Activated T-cell treated with anti-CD3 and anti-CD28 coated beads for 24 hours (primary cell): ENCODE measurements around the gene PLXNB3.
A peak's percentile ranks its signal among the peaks of the same experiment; 100 is the strongest.

Source experiments
- DNase-seq: peaks from one replicate; pipeline ENCODE4 v3.0.0-alpha.2; 2020; ENCODE audit warnings: low read depth

The PLXNB3 gene

GRCh38 chrX:153794018-153794896 lies 30.2 kb downstream of the PLXNB3 start, which contains the start of the genes IDH3G and SSR4:
Gene IDH3G (minus strand): TSS chrX:153794375. CDS start chrX:153794326, 49 bp downstream.
Gene SSR4 (plus strand): TSS chrX:153794668. CDS start chrX:153794688, 20 bp downstream.
- peak; percentile 86 for DNase-seq

GRCh38 chrX:153794897-153795816 lies 31.1 kb downstream of the PLXNB3 start:
- peak; percentile 6 for DNase-seq

- DNase-seq = no peak
Measured at GRCh38 chrX:153797415-153798015, 33.5 kb downstream of the PLXNB3 start.

- no peak for DNase-seq
Measured at GRCh38 chrX:153799326-153799725, 35.3 kb downstream of the PLXNB3 start.

- DNase-seq = no peak
Measured at GRCh38 chrX:153800177-153800722, 36.2 kb downstream of the PLXNB3 start.

- DNase-seq = no peak
Measured at GRCh38 chrX:153800746-153801145, 36.7 kb downstream of the PLXNB3 start.

GRCh38 chrX:153801669-153802068 lies 37.6 kb downstream of the PLXNB3 start:
- DNase-seq = no peak

GRCh38 chrX:153802513-153803045 lies 38.5 kb downstream of the PLXNB3 start:
- no peak for DNase-seq

GRCh38 chrX:153803211-153804099 lies 39.4 kb downstream of the PLXNB3 start:
- DNase-seq = no peak

- no peak for DNase-seq
Measured at GRCh38 chrX:153804100-153804595, 40.1 kb downstream of the PLXNB3 start.

- DNase-seq = no peak
Measured at GRCh38 chrX:153804621-153805020, 40.6 kb downstream of the PLXNB3 start.

GRCh38 chrX:153805436-153805835 lies 41.4 kb downstream of the PLXNB3 start:
- no peak for DNase-seq

- no peak for DNase-seq
Measured at GRCh38 chrX:153806999-153807575, 43.0 kb downstream of the PLXNB3 start.

GRCh38 chrX:153807976-153808375 lies 43.9 kb downstream of the PLXNB3 start:
- DNase-seq = no peak

GRCh38 chrX:153812220-153812619 lies 48.2 kb downstream of the PLXNB3 start:
- no peak for DNase-seq

GRCh38 chrX:153813161-153813560 lies 49.1 kb downstream of the PLXNB3 start:
- DNase-seq = no peak

- no peak for DNase-seq
Measured at GRCh38 chrX:153814591-153815315, 50.7 kb downstream of the PLXNB3 start.

- DNase-seq = peak; percentile 15
Measured at GRCh38 chrX:153816831-153817690, 53.0 kb downstream of the PLXNB3 start.
